Measurements from ENCODE around the gene DPP7. TPM values are rescaled to one million over a fixed set of nuclear protein-coding genes. Genes with fewer than 3 reads are reported as not detected.
A peak's percentile ranks its signal among the peaks of the same experiment; 100 is the strongest.

DPP7 gene
- total and polyA plus RNA-seq, 9 of the 15 experiments (the other 6 are each of a cell fraction or from before 2014, with no cell fraction given): 0.99 to 365 (median 132) TPM

DNA sequence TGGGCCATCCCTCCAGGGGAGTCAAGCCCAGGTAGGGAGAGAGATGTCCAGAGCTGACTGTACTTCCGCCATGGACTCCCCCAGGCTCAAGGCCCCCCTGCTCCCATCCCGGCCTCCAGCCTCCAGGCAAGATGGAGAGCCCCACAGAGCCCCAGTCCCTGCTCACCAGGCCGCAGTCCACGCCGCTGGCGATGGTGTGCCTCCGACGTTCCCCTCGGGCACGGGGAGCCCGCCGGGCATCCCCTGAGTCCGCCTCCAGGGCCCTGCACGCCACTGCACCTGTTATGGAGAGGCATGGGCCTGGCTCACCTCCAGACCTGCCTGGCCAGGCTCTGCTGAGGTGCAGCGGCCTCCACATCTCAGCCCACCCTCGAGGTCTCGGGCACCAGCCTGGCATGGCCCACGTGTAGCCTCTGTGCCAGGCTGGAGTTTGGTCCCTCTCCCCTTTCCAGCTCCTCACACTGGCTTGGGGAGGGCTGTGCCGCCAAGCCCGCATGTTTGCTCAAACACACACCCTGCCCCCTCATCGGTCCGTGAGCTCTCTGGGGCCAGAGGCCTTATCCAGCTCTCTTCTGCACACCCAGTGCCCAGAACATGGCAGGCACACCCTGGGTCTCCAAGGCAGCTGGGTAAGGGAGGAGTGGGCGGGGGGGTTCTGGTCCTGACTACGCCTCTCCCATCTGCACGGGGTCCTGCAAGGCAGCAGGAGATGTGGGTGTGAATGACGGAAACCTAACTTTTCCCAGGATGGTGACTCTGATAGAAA, 48.3 kb downstream of the DPP7 start:
- ChIA-PET POLR2A (interaction anchor here (0.6 to 1.8 kb wide), 6 partner anchors 9 to 174 kb away, joined by 3 to 4 read pairs (median 4); no protein-coding TSS in a partner anchor), CTCF (ENCODE audit: low intra/inter-chr PET ratio) (no interaction called here)
- TSS peak; percentile 21 for BruUV-seq (replicated peaks)
- Histone ChIP-seq H4K20me1 (replicated peaks; ENCODE audit: control insufficient read depth, insufficient read depth, low read length) (peaks cover 22% of the 10 kb centered on the region), H3K36me3 (ENCODE audit: control insufficient read depth, insufficient read depth, low read length) (peaks cover 41% of the 10 kb centered on the region; the same call in 2 of the 3 replicates), H3K4me1 (replicated peaks in 1 of 2; ENCODE audit: control insufficient read depth in 2 of 2, insufficient read depth in 2 of 2, low read length in 2 of 2) (peaks cover 23 to 73% of the 10 kb centered on the region in 2 experiments), H3K27ac (ENCODE audit: extremely low read depth, low read depth, low read length) (no peak overlapping the region), H3K9ac (ENCODE audit: insufficient read depth in 1 of 2, low read depth in 2 of 2, low read length in 2 of 2) (peak overlapping the region in 1 of 2 experiments; percentile 30; a peak in 1 of 4 replicates), H3K27me3 (ENCODE audit: control insufficient read depth in 2 of 2, insufficient read depth in 2 of 2, low read length in 2 of 2) (no peaks in the 10 kb centered on the region), H3K79me2 (ENCODE audit: control insufficient read depth, insufficient read depth, low read length) (peaks cover 36% of the 10 kb centered on the region), H3K9me1 (ENCODE audit: control insufficient read depth, insufficient read depth, low read length) (peaks cover 8% of the 10 kb centered on the region), H2AFZ (ENCODE audit: low read depth, low read length) (no peak overlapping the region), H3K4me2 (ENCODE audit: insufficient read depth, low read length) (no peak overlapping the region), H3K9me3 (replicated peaks; ENCODE audit: control insufficient read depth, insufficient read depth, low read depth, low read length) (no peaks in the 10 kb centered on the region), H3K4me3 (no peak overlapping the region)
- DNase-seq (ENCODE audit: extremely low read depth in 1 of 4, low spot score in 3 of 4) (no peak), ATAC-seq (no peak), FAIRE-seq (no peak)
- in situ Hi-C loops (cut with MboI): no loop called here
- intact Hi-C loops (cut with micrococcal nuclease): loop anchor here (2.0 kb wide), 1 partner anchor 19 kb away; the partner anchor contains the start of gene NPDC1
- TF ChIP-seq BCOR (IDR thresholded peaks at IDR 0.05) (no peak), IRF2 (CRISPR knock-in tag; IDR thresholded peaks at IDR 0.05) (no peak), CBFA2T2 (conservative IDR thresholded peaks at IDR 0.05) (no peak), KAT2B (IDR thresholded peaks at IDR 0.05; ENCODE audit: low read depth, low read length) (no peak), MYC (IDR thresholded peaks at IDR 0.05; ENCODE audit: low read depth, low read length) (no peak), MYC (CRISPR knock-in tag; IDR thresholded peaks at IDR 0.05; ENCODE audit: borderline replicate concordance, low read depth) (no peak), HNRNPL (IDR thresholded peaks at IDR 0.05; ENCODE audit: low read depth, low read length) (0 out of 2 replicates have a peak, but pooled peaks have one; percentile 52), POLR2G (IDR thresholded peaks at IDR 0.05; ENCODE audit: low read depth, low read length) (peak; percentile 53; the same call in 1 of the 2 replicates), RBFOX2 (IDR thresholded peaks at IDR 0.05; ENCODE audit: low read depth, low read length) (peak; percentile 54), MAFF (IDR thresholded peaks at IDR 0.05; ENCODE audit: low read length) (no peak), CHD1 (IDR thresholded peaks at IDR 0.05; ENCODE audit: low read length) (no peak), STAT5B (CRISPR knock-in tag; IDR thresholded peaks at IDR 0.05) (no peak)
- 92% methylated on average over 16 of the region's 26 CpGs for WGBS (ENCODE audit: insufficient coverage, low coverage, missing lambda C conversion rate)

Measured in K562 (cell line).